Astrocyte (in vitro differentiated cells and primary cell): Measurements from ENCODE around the gene SMAD7. TPM values are rescaled to one million over a fixed set of nuclear protein-coding genes. Genes with fewer than 3 reads are reported as not detected.

Experiments used
- DNase-seq: peaks from one replicate; pipeline ENCODE4 v3.0.0-alpha.2; 2010; ENCODE audit warnings: low read depth
- FAIRE-seq: peaks from 2 replicates; lab custom pipeline; 2011; peaks lifted over from hg19 to GRCh38; lab: Jason Lieb, UNC
- H2AFZ ChIP-seq: 2 replicates; pipeline ENCODE4 v1.6.0; 2012; ENCODE audit warnings: low read depth, low read length, inconsistent platforms
- H3K27ac ChIP-seq: 2 replicates; pipeline ENCODE4 v1.5.1; 2011; ENCODE audit warnings: low read depth, low read length, inconsistent platforms
- H3K27me3 ChIP-seq: 2 replicates; pipeline ENCODE4 v1.6.0; 2011; ENCODE audit warnings: low read length, inconsistent platforms; ENCODE audit not compliant: insufficient read depth
- H3K36me3 ChIP-seq: 2 replicates; pipeline ENCODE4 v1.5.1; 2011; ENCODE audit warnings: low read length, inconsistent platforms; ENCODE audit not compliant: insufficient read depth
- H3K4me1 ChIP-seq: 2 replicates; pipeline ENCODE4 v1.5.1; 2011; ENCODE audit warnings: low read length, inconsistent platforms; ENCODE audit not compliant: insufficient read depth
- H3K4me2 ChIP-seq: 2 replicates; pipeline ENCODE4 v1.6.0; 2012; ENCODE audit warnings: low read length, inconsistent platforms
- H3K4me3 ChIP-seq: 2 replicates; pipeline ENCODE4 v1.5.1; 2011; ENCODE audit warnings: low read depth, mild to moderate bottlenecking, low read length, inconsistent platforms; ENCODE audit not compliant: insufficient read depth
- H3K79me2 ChIP-seq: 2 replicates; pipeline ENCODE4 v1.6.0; 2012; ENCODE audit warnings: mild to moderate bottlenecking, low read length, inconsistent platforms; ENCODE audit not compliant: insufficient read depth
- H3K9ac ChIP-seq: 2 replicates; pipeline ENCODE4 v1.6.0; 2012; ENCODE audit warnings: mild to moderate bottlenecking, low read length, inconsistent platforms
- H3K9me3 ChIP-seq: 2 replicates; pipeline ENCODE4 v1.5.1; 2012; ENCODE audit warnings: low read depth, mild to moderate bottlenecking, low read length, inconsistent platforms; ENCODE audit not compliant: insufficient read depth
- H4K20me1 ChIP-seq: 2 replicates; pipeline ENCODE4 v1.6.0; 2012; ENCODE audit warnings: low read length, inconsistent platforms; ENCODE audit not compliant: insufficient read depth
- H3K27ac Mint-ChIP-seq: one replicate; pipeline ENCODE4 v1.8.0; 2021; ENCODE audit warnings: mild to moderate bottlenecking, mixed read lengths; ENCODE audit not compliant: unreplicated experiment
- H3K27me3 Mint-ChIP-seq: one replicate; pipeline ENCODE4 v1.8.0; 2021; ENCODE audit warnings: low read depth, mixed read lengths; ENCODE audit not compliant: unreplicated experiment
- H3K36me3 Mint-ChIP-seq: one replicate; pipeline ENCODE4 v1.8.0; 2021; ENCODE audit warnings: low read depth, mixed read lengths; ENCODE audit not compliant: unreplicated experiment
- H3K4me1 Mint-ChIP-seq: one replicate; pipeline ENCODE4 v1.8.0; 2021; ENCODE audit warnings: low read depth, mixed read lengths; ENCODE audit not compliant: unreplicated experiment
- H3K4me3 Mint-ChIP-seq: one replicate; pipeline ENCODE4 v1.8.0; 2021; ENCODE audit warnings: mild to moderate bottlenecking, moderate library complexity, mixed read lengths; ENCODE audit not compliant: unreplicated experiment
- H3K9me3 Mint-ChIP-seq: one replicate; pipeline ENCODE4 v1.8.0; 2021; ENCODE audit warnings: mild to moderate bottlenecking, mixed read lengths; ENCODE audit not compliant: unreplicated experiment
- CTCF ChIP-seq: IDR thresholded peaks from 2 replicates; pipeline ENCODE4 v1.5.1; 2011; ENCODE audit warnings: low read depth, mild to moderate bottlenecking, inconsistent platforms, low read length, moderate library complexity; ENCODE audit not compliant: insufficient read depth
- EZH2 ChIP-seq: IDR thresholded peaks from 2 replicates; pipeline ENCODE4 v1.6.1; 2012; ENCODE audit warnings: mild to moderate bottlenecking, low read length, inconsistent platforms; ENCODE audit not compliant: insufficient read depth
- total RNA-seq: library from RNA; stranded (reverse); gene quantifications from 2 replicates; pipeline ENCODE4 v1.2.1, GENCODE V29; 2021

SMAD7 gene
- total RNA-seq, 1 donor from 2014 or later = 62.9 TPM

DNA sequence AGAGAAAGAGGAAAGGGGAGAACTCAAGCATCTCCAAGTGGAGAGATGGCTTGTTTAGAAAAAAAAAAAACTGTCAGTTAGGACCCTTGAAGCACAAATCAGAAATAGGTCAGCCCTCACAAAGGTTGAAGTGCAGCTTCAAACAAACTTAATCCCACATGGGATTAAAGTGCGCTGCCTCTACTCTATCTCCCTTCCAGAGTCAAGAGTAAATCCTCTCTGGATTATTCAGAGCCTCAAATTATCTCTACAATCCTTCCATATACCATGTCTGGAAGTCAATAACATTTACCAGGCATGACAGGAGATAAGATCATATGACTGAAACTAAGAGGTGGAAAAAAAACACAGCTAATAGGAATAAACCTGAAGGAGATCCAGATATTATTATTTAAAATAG, 69.8 kb downstream of the SMAD7 start:
- DNase-seq = no peak
- TF ChIP-seq EZH2 (no peak), CTCF (no peak)
- peaks cover 11% of the 10 kb centered on the region for H3K4me1 ChIP-seq
- no peaks in the 10 kb centered on the region for H3K9me3 Mint-ChIP-seq
- no peak for FAIRE-seq
- H3K4me2 ChIP-seq = no peak overlapping the region
- no peak overlapping the region for H3K4me3 Mint-ChIP-seq
- H2AFZ ChIP-seq = no peak overlapping the region
- no peak overlapping the region for H3K9ac ChIP-seq
- H3K79me2 ChIP-seq = no peaks in the 10 kb centered on the region
- no peak overlapping the region for H3K27ac Mint-ChIP-seq
- H3K4me3 ChIP-seq = no peak overlapping the region
- H3K36me3 ChIP-seq = no peaks in the 10 kb centered on the region
- H4K20me1 ChIP-seq = no peaks in the 10 kb centered on the region
- H3K27me3 ChIP-seq = no peaks in the 10 kb centered on the region
- peaks cover 7% of the 10 kb centered on the region for H3K4me1 Mint-ChIP-seq
- peaks cover 10% of the 10 kb centered on the region for H3K27me3 Mint-ChIP-seq
- no peak overlapping the region for H3K27ac ChIP-seq
- no peaks in the 10 kb centered on the region for H3K9me3 ChIP-seq
- H3K36me3 Mint-ChIP-seq = peaks cover 2% of the 10 kb centered on the region

DNA sequence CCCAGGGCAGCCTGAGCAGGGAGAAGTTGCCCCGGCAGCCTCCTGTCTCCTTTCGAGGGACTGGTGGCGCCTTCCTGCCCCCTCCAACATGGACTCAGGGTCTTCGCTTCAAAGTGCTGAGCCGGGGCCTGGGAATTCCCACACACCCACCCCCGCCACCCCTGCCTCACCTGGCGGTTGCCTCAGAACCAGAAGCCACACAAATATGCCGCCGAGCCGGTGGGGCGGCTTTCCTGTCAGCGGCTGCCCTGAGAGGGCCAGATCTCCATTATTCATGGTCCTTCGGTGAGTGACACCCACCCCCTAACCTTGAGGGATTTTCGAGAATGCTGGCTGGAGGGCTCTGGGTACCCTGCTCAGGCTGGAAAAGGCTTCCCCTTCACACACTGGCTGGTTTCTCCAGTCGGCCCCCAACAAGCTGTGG, 71.7 kb downstream of the SMAD7 start:
- Histone ChIP-seq H3K9me3 (no peaks in the 10 kb centered on the region), H3K9ac (no peak overlapping the region), H3K79me2 (no peaks in the 10 kb centered on the region), H4K20me1 (no peaks in the 10 kb centered on the region), H3K4me3 (no peak overlapping the region), H3K4me1 (peaks cover 12% of the 10 kb centered on the region), H3K27me3 (no peaks in the 10 kb centered on the region), H2AFZ (no peak overlapping the region), H3K27ac (no peak overlapping the region), H3K36me3 (no peaks in the 10 kb centered on the region), H3K4me2 (no peak overlapping the region)
- Mint-ChIP-seq H3K9me3 (no peaks in the 10 kb centered on the region), H3K4me1 (peaks cover 7% of the 10 kb centered on the region), H3K4me3 (no peak overlapping the region), H3K27me3 (no peaks in the 10 kb centered on the region), H3K27ac (no peak overlapping the region), H3K36me3 (peaks cover 2% of the 10 kb centered on the region)
- TF ChIP-seq CTCF (no peak), EZH2 (no peak)
- DNase-seq (no peak), FAIRE-seq (no peak)

GRCh38 chr18:48878471-48878870, 72.3 kb downstream of the SMAD7 start:
- H3K4me3 Mint-ChIP-seq = no peak overlapping the region
- Histone ChIP-seq H3K9me3 (no peaks in the 10 kb centered on the region), H3K27me3 (no peaks in the 10 kb centered on the region), H3K79me2 (no peaks in the 10 kb centered on the region), H3K4me3 (no peak overlapping the region), H3K36me3 (no peaks in the 10 kb centered on the region), H3K27ac (no peak overlapping the region), H2AFZ (no peak overlapping the region), H4K20me1 (no peaks in the 10 kb centered on the region), H3K4me2 (no peak overlapping the region), H3K4me1 (peaks cover 13% of the 10 kb centered on the region), H3K9ac (no peak overlapping the region)
- no peaks in the 10 kb centered on the region for H3K9me3 Mint-ChIP-seq
- TF ChIP-seq CTCF (no peak), EZH2 (no peak)
- DNase-seq = no peak
- no peak for FAIRE-seq
- peak overlapping the region; percentile 16 for H3K27ac Mint-ChIP-seq
- H3K27me3 Mint-ChIP-seq = no peaks in the 10 kb centered on the region
- H3K36me3 Mint-ChIP-seq = peaks cover 2% of the 10 kb centered on the region
- peaks cover 12% of the 10 kb centered on the region for H3K4me1 Mint-ChIP-seq
